RPMI8226 (cell line): ENCODE measurements around the gene WRNIP1.

Experiments used
- DNase-seq: peaks from one replicate; pipeline ENCODE4 v3.0.0-alpha.2; 2015

The WRNIP1 gene

GRCh38 chr6:2809015-2809414, 43.8 kb downstream of the WRNIP1 start:
- DNase-seq: no peak

GRCh38 chr6:2810092-2810671, 45.0 kb downstream of the WRNIP1 start:
- DNase-seq: no peak

GRCh38 chr6:2812695-2813094, 47.5 kb downstream of the WRNIP1 start:
- DNase-seq: no peak

- DNase-seq: no peak
These were observed 51.0 kb downstream of the WRNIP1 start for GRCh38 chr6:2816158-2816557.

GRCh38 chr6:2817903-2818443, 52.8 kb downstream of the WRNIP1 start:
- DNase-seq: no peak

- DNase-seq: no peak
These were observed 53.4 kb downstream of the WRNIP1 start for GRCh38 chr6:2818593-2818992.

GRCh38 chr6:2819115-2819514, 53.9 kb downstream of the WRNIP1 start:
- DNase-seq: no peak

GRCh38 chr6:2819978-2820377, 54.8 kb downstream of the WRNIP1 start:
- no peak for DNase-seq

GRCh38 chr6:2820415-2820814, 55.2 kb downstream of the WRNIP1 start:
- no peak for DNase-seq

GRCh38 chr6:2821554-2821953, 56.4 kb downstream of the WRNIP1 start:
- no peak for DNase-seq

GRCh38 chr6:2823104-2823850, 58.1 kb downstream of the WRNIP1 start:
- DNase-seq: no peak

GRCh38 chr6:2826131-2826530, 60.9 kb downstream of the WRNIP1 start:
- no peak for DNase-seq

GRCh38 chr6:2827142-2827541, 61.9 kb downstream of the WRNIP1 start:
- DNase-seq: no peak

GRCh38 chr6:2828629-2829028, 63.4 kb downstream of the WRNIP1 start:
- no peak for DNase-seq

- no peak for DNase-seq
These were observed 64.1 kb downstream of the WRNIP1 start for GRCh38 chr6:2829253-2829652.

GRCh38 chr6:2830183-2830582, 65.0 kb downstream of the WRNIP1 start:
- DNase-seq: no peak

GRCh38 chr6:2831392-2831791, 66.2 kb downstream of the WRNIP1 start:
- DNase-seq: no peak

- no peak for DNase-seq
These were observed 69.1 kb downstream of the WRNIP1 start for GRCh38 chr6:2834262-2834661.
